ENCODE results near the gene PPM1A. TPM values are rescaled to one million over a fixed set of nuclear protein-coding genes. Genes with fewer than 3 reads are reported as not detected.
"Not testable (repeated sequence)": the region's sequence is repeated elsewhere in the genome, so short reads cannot be mapped to it uniquely, and the experiment has no call there.

The PPM1A gene
- total and polyA plus RNA-seq, 2 experiments from 2014 or later = 16.9 to 21.5 TPM

- Histone ChIP-seq H2AFZ (no peak overlapping the region), H3K4me2 (ENCODE audit: unreplicated experiment) (no peak overlapping the region), H3K4me3 (no peak overlapping the region), H3K9me3 (ENCODE audit: low read depth) (no peaks in the 10 kb centered on the region), H3K4me1 (ENCODE audit: insufficient read depth) (no peaks in the 10 kb centered on the region), H3K36me3 (ENCODE audit: low read depth) (no peaks in the 10 kb centered on the region), H4K20me1 (ENCODE audit: insufficient read depth) (no peaks in the 10 kb centered on the region), H3K79me2 (ENCODE audit: insufficient read depth) (no peaks in the 10 kb centered on the region), H3K27ac (no peak overlapping the region), H3K9me2 (ENCODE audit: insufficient read depth) (no peaks in the 10 kb centered on the region), H3K27me3 (replicated peaks; ENCODE audit: insufficient read depth) (peaks cover 6% of the 10 kb centered on the region), H3F3A (ENCODE audit: insufficient read depth) (no peaks in the 10 kb centered on the region), H3K9ac (no peak overlapping the region)
- WGBS, 2 experiments (ENCODE audit: low coverage in 1 of 2, low lambda C conversion rate in 2 of 2, missing lambda C conversion rate in 2 of 2) = 47 to 58% methylated on average over 6 of the region's 6 CpGs
- DNase-seq = no peak
- in situ Hi-C loops (cut with MboI) = no loop called here
- no peak for TF ChIP-seq EZH2 (IDR thresholded peaks at IDR 0.05; ENCODE audit: insufficient read depth, poor library complexity, severe bottlenecking)
- no peak for TF ChIP-seq EZH2phosphoT487 (IDR thresholded peaks at IDR 0.05; ENCODE audit: insufficient read depth, low read depth)
Measured at GRCh38 chr14:60313093-60313492, 64.1 kb downstream of the PPM1A start.

GRCh38 chr14:60315196-60315990 is 66.4 kb downstream of the PPM1A start:
- H3K9me3 ChIP-seq (ENCODE audit: low read depth) = no peaks in the 10 kb centered on the region

GRCh38 chr14:60317609-60318008 is 68.6 kb downstream of the PPM1A start:
- Histone ChIP-seq H3F3A (ENCODE audit: insufficient read depth) (no peaks in the 10 kb centered on the region), H3K9me3 (ENCODE audit: low read depth) (no peaks in the 10 kb centered on the region), H3K4me2 (ENCODE audit: unreplicated experiment) (no peak overlapping the region), H3K9ac (no peak overlapping the region), H3K36me3 (ENCODE audit: low read depth) (no peaks in the 10 kb centered on the region), H3K27ac (no peak overlapping the region), H3K4me1 (ENCODE audit: insufficient read depth) (no peaks in the 10 kb centered on the region), H4K20me1 (ENCODE audit: insufficient read depth) (no peaks in the 10 kb centered on the region), H3K4me3 (no peak overlapping the region), H3K79me2 (ENCODE audit: insufficient read depth) (no peaks in the 10 kb centered on the region), H2AFZ (no peak overlapping the region), H3K27me3 (replicated peaks; ENCODE audit: insufficient read depth) (peaks cover 20% of the 10 kb centered on the region), H3K9me2 (ENCODE audit: insufficient read depth) (no peaks in the 10 kb centered on the region)
- TF ChIP-seq EZH2 (IDR thresholded peaks at IDR 0.05; ENCODE audit: insufficient read depth, poor library complexity, severe bottlenecking) (no peak), EZH2phosphoT487 (IDR thresholded peaks at IDR 0.05; ENCODE audit: insufficient read depth, low read depth) (no peak)
- in situ Hi-C loops (cut with MboI) = no loop called here
- no peak for DNase-seq
- WGBS, 2 experiments (ENCODE audit: low coverage in 1 of 2, low lambda C conversion rate in 2 of 2, missing lambda C conversion rate in 2 of 2) = 42 to 43% methylated on average over 4 of the region's 4 CpGs

More at GRCh38 chr14:60315196-60315990, 66.4 kb downstream of the PPM1A start:
- Histone ChIP-seq H4K20me1 (ENCODE audit: insufficient read depth) (no peaks in the 10 kb centered on the region), H3K79me2 (ENCODE audit: insufficient read depth) (no peaks in the 10 kb centered on the region), H3K36me3 (ENCODE audit: low read depth) (no peaks in the 10 kb centered on the region), H3F3A (ENCODE audit: insufficient read depth) (no peaks in the 10 kb centered on the region), H3K4me3 (no peak overlapping the region), H3K4me2 (ENCODE audit: unreplicated experiment) (no peak overlapping the region), H3K4me1 (ENCODE audit: insufficient read depth) (no peaks in the 10 kb centered on the region), H3K9ac (no peak overlapping the region), H3K9me2 (ENCODE audit: insufficient read depth) (no peaks in the 10 kb centered on the region), H3K27me3 (replicated peaks; ENCODE audit: insufficient read depth) (peaks cover 6% of the 10 kb centered on the region), H2AFZ (no peak overlapping the region), H3K27ac (no peak overlapping the region)
- in situ Hi-C loops (cut with MboI) = no loop called here
- no peak for TF ChIP-seq EZH2 (IDR thresholded peaks at IDR 0.05; ENCODE audit: insufficient read depth, poor library complexity, severe bottlenecking)
- no peak for TF ChIP-seq EZH2phosphoT487 (IDR thresholded peaks at IDR 0.05; ENCODE audit: insufficient read depth, low read depth)
- 40 to 44% methylated on average over 8 of the region's 8 CpGs for WGBS, 2 experiments (ENCODE audit: low coverage in 1 of 2, low lambda C conversion rate in 2 of 2, missing lambda C conversion rate in 2 of 2)
- no peak for DNase-seq

- H3K4me1 ChIP-seq (ENCODE audit: insufficient read depth); H3K4me3 ChIP-seq; H3K9me3 ChIP-seq (ENCODE audit: low read depth); H3K9me2 ChIP-seq (ENCODE audit: insufficient read depth); H3K4me2 ChIP-seq (ENCODE audit: unreplicated experiment); H4K20me1 ChIP-seq (ENCODE audit: insufficient read depth); in situ Hi-C loops (cut with MboI); DNase-seq; H3K27ac ChIP-seq; H3F3A ChIP-seq (ENCODE audit: insufficient read depth); H2AFZ ChIP-seq; H3K36me3 ChIP-seq (ENCODE audit: low read depth); H3K9ac ChIP-seq; H3K79me2 ChIP-seq (ENCODE audit: insufficient read depth): not testable (repeated sequence)
- H3K27me3 ChIP-seq (replicated peaks; ENCODE audit: insufficient read depth) = peaks cover 22% of the 10 kb centered on the region
- WGBS, 2 experiments (ENCODE audit: low coverage in 1 of 2, low lambda C conversion rate in 2 of 2, missing lambda C conversion rate in 2 of 2) = 21 to 35% methylated on average over 3 of the region's 3 CpGs
Measured at GRCh38 chr14:60320860-60321259, 71.8 kb downstream of the PPM1A start.

All from GM23248 (cell line).